Spleen (tissue), 7 donors: Measurements from ENCODE around the gene C5AR1.

Experiments
- POLR2A ChIP-seq, 3 donors: fragments of 450-650 bp; IDR thresholded peaks; one replicate each; pipeline ENCODE4 v1.5.1; 2017; ENCODE audit warnings: antibody characterized with exemption in 3 of 3, mild to moderate bottlenecking in 1 of 3
- TF ChIP-seq, protein P1 (sequence below), 11 experiments: fragments of 200-600 bp in 7 of 11; fragments of 450-650 bp in 4 of 11; sonication (generic) in 4 of 11; IDR thresholded peaks in 8 of 11; conservative IDR thresholded peaks in 3 of 11; 1 replicate in 7 of 11; 2 replicates in 4 of 11; pipeline versions ENCODE4 v1.4.0 to v1.8.0; 2016 to 2021; ENCODE audit warnings: antibody characterized with exemption in 11 of 11, inconsistent platforms in 4 of 11, mild to moderate bottlenecking in 1 of 11
- donor health status: DM: no; HTN: no; CAD: no; lungs with moderate emphysema.
- donor health status: DM: no; HTN: no; CAD: no.
- donor health status: DM: no; HTN: no; CAD: no.

DNA sequence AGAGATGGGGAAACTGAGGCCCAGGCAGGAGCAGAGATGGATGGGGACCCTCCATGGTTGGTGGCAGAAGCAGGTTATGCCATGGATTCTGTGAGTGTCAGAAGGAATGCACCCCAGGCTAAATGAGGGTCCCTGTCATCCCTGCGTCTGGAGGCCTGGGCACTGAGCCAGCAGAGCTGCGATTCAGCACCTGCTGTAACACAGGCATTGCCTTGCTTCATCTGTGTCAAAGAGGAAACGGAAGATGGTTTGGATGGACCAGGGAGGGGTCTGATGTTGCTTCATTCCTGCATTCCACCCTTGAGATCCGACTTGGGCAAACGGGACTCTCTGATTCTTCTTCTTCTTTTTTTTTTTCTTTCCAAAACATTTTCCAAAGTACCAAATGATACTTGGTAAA, 1.2 kb downstream of the C5AR1 start:
- no peak for TF ChIP-seq POLR2A (IDR thresholded peaks at IDR 0.05)
- TF ChIP-seq, protein P1, sequence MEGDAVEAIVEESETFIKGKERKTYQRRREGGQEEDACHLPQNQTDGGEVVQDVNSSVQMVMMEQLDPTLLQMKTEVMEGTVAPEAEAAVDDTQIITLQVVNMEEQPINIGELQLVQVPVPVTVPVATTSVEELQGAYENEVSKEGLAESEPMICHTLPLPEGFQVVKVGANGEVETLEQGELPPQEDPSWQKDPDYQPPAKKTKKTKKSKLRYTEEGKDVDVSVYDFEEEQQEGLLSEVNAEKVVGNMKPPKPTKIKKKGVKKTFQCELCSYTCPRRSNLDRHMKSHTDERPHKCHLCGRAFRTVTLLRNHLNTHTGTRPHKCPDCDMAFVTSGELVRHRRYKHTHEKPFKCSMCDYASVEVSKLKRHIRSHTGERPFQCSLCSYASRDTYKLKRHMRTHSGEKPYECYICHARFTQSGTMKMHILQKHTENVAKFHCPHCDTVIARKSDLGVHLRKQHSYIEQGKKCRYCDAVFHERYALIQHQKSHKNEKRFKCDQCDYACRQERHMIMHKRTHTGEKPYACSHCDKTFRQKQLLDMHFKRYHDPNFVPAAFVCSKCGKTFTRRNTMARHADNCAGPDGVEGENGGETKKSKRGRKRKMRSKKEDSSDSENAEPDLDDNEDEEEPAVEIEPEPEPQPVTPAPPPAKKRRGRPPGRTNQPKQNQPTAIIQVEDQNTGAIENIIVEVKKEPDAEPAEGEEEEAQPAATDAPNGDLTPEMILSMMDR (IDR thresholded peaks at IDR 0.05 in 8 of 11, conservative IDR thresholded peaks at IDR 0.05 in 3 of 11): no peak
